Mesothelial cell of epicardium (in vitro differentiated cells): ENCODE results near the gene BCAT1. TPM values are rescaled to one million over a fixed set of nuclear protein-coding genes. Genes with fewer than 3 reads are reported as not detected.
A peak's percentile ranks its signal among the peaks of the same experiment; 100 is the strongest.

Source experiments
- DNase-seq, 2 experiments: peaks; one replicate each; pipeline ENCODE4 v3.0.0; 2021; ENCODE audit warnings: low spot score in 2 of 2; ENCODE audit not compliant: unreplicated experiment in 2 of 2
- H3K27ac Mint-ChIP-seq: 2 replicates; pipeline ENCODE4 v1.8.0; 2021; ENCODE audit warnings: mixed read lengths
- H3K27me3 Mint-ChIP-seq: 2 replicates; pipeline ENCODE4 v1.8.0; 2021; ENCODE audit warnings: low read depth, mixed read lengths
- H3K36me3 Mint-ChIP-seq: 2 replicates; pipeline ENCODE4 v1.8.0; 2021; ENCODE audit warnings: mixed read lengths
- H3K4me1 Mint-ChIP-seq: 2 replicates; pipeline ENCODE4 v1.8.0; 2021; ENCODE audit warnings: mixed read lengths
- H3K4me3 Mint-ChIP-seq: 2 replicates; pipeline ENCODE4 v1.8.0; 2021; ENCODE audit warnings: mild to moderate bottlenecking, moderate library complexity, mixed read lengths
- H3K9me3 Mint-ChIP-seq: 2 replicates; pipeline ENCODE4 v1.8.0; 2021; ENCODE audit warnings: mixed read lengths
- CTCF ChIP-seq: fragments of 200-600 bp; sonication (generic); IDR thresholded peaks from one replicate; pipeline ENCODE4 v1.5.0; 2021; ENCODE audit warnings: antibody characterized with exemption; ENCODE audit not compliant: unreplicated experiment
- total RNA-seq: library from RNA; stranded (reverse); gene quantifications from 3 replicates; pipeline ENCODE4 v1.2.1, GENCODE V29; 2021

BCAT1 gene
- total RNA-seq, 1 donor from 2014 or later = 121 TPM

GRCh38 chr12:24979329-24979728, 30.4 kb upstream of the BCAT1 start:
- TF ChIP-seq CTCF = no peak
- no peaks in the 10 kb centered on the region for H3K27me3 Mint-ChIP-seq
- peaks cover 5% of the 10 kb centered on the region for H3K36me3 Mint-ChIP-seq
- peaks cover 24% of the 10 kb centered on the region for H3K4me1 Mint-ChIP-seq
- DNase-seq = no peak
- H3K9me3 Mint-ChIP-seq = peaks cover 14% of the 10 kb centered on the region
- no peak overlapping the region for H3K4me3 Mint-ChIP-seq
- peak overlapping the region; percentile 93 for H3K27ac Mint-ChIP-seq

GRCh38 chr12:24977711-24978110, 28.8 kb upstream of the BCAT1 start:
- Mint-ChIP-seq H3K4me1 (peaks cover 26% of the 10 kb centered on the region), H3K27me3 (no peaks in the 10 kb centered on the region), H3K36me3 (no peaks in the 10 kb centered on the region), H3K4me3 (no peak overlapping the region), H3K27ac (no peak overlapping the region), H3K9me3 (peaks cover 6% of the 10 kb centered on the region)
- no peak for DNase-seq
- no peak for TF ChIP-seq CTCF

- no peak overlapping the region for H3K27ac Mint-ChIP-seq
- H3K27me3 Mint-ChIP-seq = no peaks in the 10 kb centered on the region
- H3K36me3 Mint-ChIP-seq = no peaks in the 10 kb centered on the region
- no peak for DNase-seq
- H3K9me3 Mint-ChIP-seq = no peaks in the 10 kb centered on the region
- H3K4me3 Mint-ChIP-seq = no peak overlapping the region
- TF ChIP-seq CTCF = no peak
- H3K4me1 Mint-ChIP-seq = peaks cover 26% of the 10 kb centered on the region
Measured at GRCh38 chr12:24977060-24977459, 28.2 kb upstream of the BCAT1 start.

- Mint-ChIP-seq H3K4me3 (no peak overlapping the region), H3K27ac (peak overlapping the region; percentile 93), H3K36me3 (no peaks in the 10 kb centered on the region), H3K4me1 (peaks cover 25% of the 10 kb centered on the region), H3K9me3 (peaks cover 4% of the 10 kb centered on the region), H3K27me3 (no peaks in the 10 kb centered on the region)
- TF ChIP-seq CTCF = no peak
- no peak for DNase-seq
Measured at GRCh38 chr12:24975425-24975824, 26.5 kb upstream of the BCAT1 start.

- Mint-ChIP-seq H3K36me3 (no peaks in the 10 kb centered on the region), H3K4me3 (no peak overlapping the region), H3K9me3 (peaks cover 4% of the 10 kb centered on the region), H3K27ac (no peak overlapping the region), H3K4me1 (peaks cover 19% of the 10 kb centered on the region), H3K27me3 (no peaks in the 10 kb centered on the region)
- TF ChIP-seq CTCF = no peak
- no peak for DNase-seq
Measured at GRCh38 chr12:24974216-24974615, 25.3 kb upstream of the BCAT1 start.

GRCh38 chr12:24972078-24972477, 23.2 kb upstream of the BCAT1 start:
- H3K27ac Mint-ChIP-seq = no peak overlapping the region
- H3K36me3 Mint-ChIP-seq = no peaks in the 10 kb centered on the region
- H3K27me3 Mint-ChIP-seq = no peaks in the 10 kb centered on the region
- no peak overlapping the region for H3K4me3 Mint-ChIP-seq
- TF ChIP-seq CTCF = no peak
- H3K9me3 Mint-ChIP-seq = peaks cover 4% of the 10 kb centered on the region
- peaks cover 14% of the 10 kb centered on the region for H3K4me1 Mint-ChIP-seq
- DNase-seq = no peak
